ENCODE results near the gene PLBD2.

PLBD2 gene

GRCh38 chr12:113396200-113396599 lies 37.8 kb downstream of the PLBD2 start:
- DNase-seq (ENCODE audit: low spot score): no peak

- DNase-seq (ENCODE audit: low spot score): no peak
Observed at GRCh38 chr12:113396828-113397496, 38.6 kb downstream of the PLBD2 start.

- no peak for DNase-seq (ENCODE audit: low spot score)
Observed at GRCh38 chr12:113397497-113398197, 39.3 kb downstream of the PLBD2 start.

GRCh38 chr12:113398346-113399290 lies 40.2 kb downstream of the PLBD2 start:
- DNase-seq (ENCODE audit: low spot score): no peak

GRCh38 chr12:113399490-113399889 lies 41.1 kb downstream of the PLBD2 start:
- no peak for DNase-seq (ENCODE audit: low spot score)

- no peak for DNase-seq (ENCODE audit: low spot score)
Observed at GRCh38 chr12:113400362-113400761, 42.0 kb downstream of the PLBD2 start.

- no peak for DNase-seq (ENCODE audit: low spot score)
Observed at GRCh38 chr12:113401066-113402000, 42.9 kb downstream of the PLBD2 start.

- DNase-seq (ENCODE audit: low spot score): no peak
Observed at GRCh38 chr12:113402586-113403260, 44.3 kb downstream of the PLBD2 start.

GRCh38 chr12:113403435-113404415 lies 45.3 kb downstream of the PLBD2 start, which contains the start of gene SDS:
SDS (minus strand) TSS chr12:113403887; CDS start chr12:113399708, 4,179 bp downstream.
- DNase-seq (ENCODE audit: low spot score): no peak

GRCh38 chr12:113405694-113406093 lies 47.3 kb downstream of the PLBD2 start:
- DNase-seq (ENCODE audit: low spot score): no peak

GRCh38 chr12:113407931-113408600 lies 49.7 kb downstream of the PLBD2 start:
- DNase-seq (ENCODE audit: low spot score): no peak

GRCh38 chr12:113408756-113409298 lies 50.4 kb downstream of the PLBD2 start:
- DNase-seq (ENCODE audit: low spot score): no peak

GRCh38 chr12:113409462-113410124 lies 51.2 kb downstream of the PLBD2 start:
- no peak for DNase-seq (ENCODE audit: low spot score)

GRCh38 chr12:113413488-113413939 lies 55.1 kb downstream of the PLBD2 start:
- DNase-seq (ENCODE audit: low spot score): peak; percentile 69

- no peak for DNase-seq (ENCODE audit: low spot score)
Observed at GRCh38 chr12:113414519-113415038, 56.2 kb downstream of the PLBD2 start.

GRCh38 chr12:113416091-113416754 lies 57.8 kb downstream of the PLBD2 start:
- no peak for DNase-seq (ENCODE audit: low spot score)

GRCh38 chr12:113418213-113418879 lies 60.0 kb downstream of the PLBD2 start:
- peak; percentile 87 for DNase-seq (ENCODE audit: low spot score)

Measured in HuH-7 (cell line).